Breast epithelium (tissue), 3 donors: ENCODE measurements around the gene DCAF17.

Source experiments
- POLR2A ChIP-seq: fragments of 450-650 bp; IDR thresholded peaks from one replicate; pipeline ENCODE4 v1.6.1; 2016; ENCODE audit warnings: antibody characterized with exemption, mild to moderate bottlenecking, moderate library complexity
- POLR2AphosphoS5 ChIP-seq, 3 donors: sonication (generic); formaldehyde crosslinking; IDR thresholded peaks; one replicate each; pipeline ENCODE4 v1.6.1; 2017; ENCODE audit warnings: antibody characterized with exemption in 3 of 3
- TF ChIP-seq, protein P1 (sequence below), 3 donors: fragments of 450-650 bp; IDR thresholded peaks; one replicate each; pipeline ENCODE4 v1.5.1; 2016 to 2017; ENCODE audit warnings: antibody characterized with exemption in 3 of 3, mild to moderate bottlenecking in 3 of 3, moderate library complexity in 3 of 3

GRCh38 chr2:171533331-171533730 lies 99.3 kb downstream of the DCAF17 start:
- TF ChIP-seq POLR2AphosphoS5 (IDR thresholded peaks at IDR 0.05), result no peak
- TF ChIP-seq POLR2A, result no peak
- TF ChIP-seq, protein P1, sequence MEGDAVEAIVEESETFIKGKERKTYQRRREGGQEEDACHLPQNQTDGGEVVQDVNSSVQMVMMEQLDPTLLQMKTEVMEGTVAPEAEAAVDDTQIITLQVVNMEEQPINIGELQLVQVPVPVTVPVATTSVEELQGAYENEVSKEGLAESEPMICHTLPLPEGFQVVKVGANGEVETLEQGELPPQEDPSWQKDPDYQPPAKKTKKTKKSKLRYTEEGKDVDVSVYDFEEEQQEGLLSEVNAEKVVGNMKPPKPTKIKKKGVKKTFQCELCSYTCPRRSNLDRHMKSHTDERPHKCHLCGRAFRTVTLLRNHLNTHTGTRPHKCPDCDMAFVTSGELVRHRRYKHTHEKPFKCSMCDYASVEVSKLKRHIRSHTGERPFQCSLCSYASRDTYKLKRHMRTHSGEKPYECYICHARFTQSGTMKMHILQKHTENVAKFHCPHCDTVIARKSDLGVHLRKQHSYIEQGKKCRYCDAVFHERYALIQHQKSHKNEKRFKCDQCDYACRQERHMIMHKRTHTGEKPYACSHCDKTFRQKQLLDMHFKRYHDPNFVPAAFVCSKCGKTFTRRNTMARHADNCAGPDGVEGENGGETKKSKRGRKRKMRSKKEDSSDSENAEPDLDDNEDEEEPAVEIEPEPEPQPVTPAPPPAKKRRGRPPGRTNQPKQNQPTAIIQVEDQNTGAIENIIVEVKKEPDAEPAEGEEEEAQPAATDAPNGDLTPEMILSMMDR (IDR thresholded peaks at IDR 0.05), result no peak
